Activated CD8-positive, alpha-beta T cell treated with anti-CD3 and anti-CD28 coated beads, Interleukin-2, amount 10 ng/mL, durations not matched to agents 7 days and 5 days (primary cell): Measurements from ENCODE around the gene PCCA. TPM values are rescaled to one million over a fixed set of nuclear protein-coding genes. Genes with fewer than 3 reads are reported as not detected.
"Not testable (repeated sequence)": the region's sequence is repeated elsewhere in the genome, so short reads cannot be mapped to it uniquely, and the experiment has no call there.

Source experiments
- ATAC-seq: fragments of 150-1000 bp; cut with Tn5 transposase; one replicate; pipeline ENCODE4 v1.10.0; 2021; ENCODE audit warnings: moderate library complexity
- CTCF ChIA-PET: fragments of 350-600 bp; sonication (Branson Sonifier 250); formaldehyde crosslinking; loops from one replicate; lab custom pipeline; 2021; ENCODE audit warnings: antibody characterized with exemption; lab: Charles Lee
- POLR2A ChIA-PET: fragments of 350-600 bp; sonication (Branson Sonifier 250); formaldehyde crosslinking; loops from one replicate; lab custom pipeline; 2021; ENCODE audit warnings: antibody characterized with exemption; lab: Charles Lee
- DNase-seq: peaks from one replicate; pipeline ENCODE4 v3.0.0-alpha.2; 2020
- H3K27ac Mint-ChIP-seq: one replicate; pipeline ENCODE4 v1.8.0; 2021; ENCODE audit warnings: mild to moderate bottlenecking, mixed read lengths
- H3K27me3 Mint-ChIP-seq: one replicate; pipeline ENCODE4 v1.8.0; 2021; ENCODE audit warnings: low read depth, mixed read lengths
- H3K36me3 Mint-ChIP-seq: one replicate; pipeline ENCODE4 v1.8.0; 2021; ENCODE audit warnings: low read depth, mixed read lengths
- H3K4me1 Mint-ChIP-seq: one replicate; pipeline ENCODE4 v1.8.0; 2021; ENCODE audit warnings: low read depth, mixed read lengths
- H3K4me3 Mint-ChIP-seq: one replicate; pipeline ENCODE4 v1.8.0; 2021; ENCODE audit warnings: mild to moderate bottlenecking, mixed read lengths
- H3K9me3 Mint-ChIP-seq: one replicate; pipeline ENCODE4 v1.8.0; 2022; ENCODE audit warnings: mixed read lengths; ENCODE audit not compliant: insufficient read depth
- total RNA-seq, 2 experiments: library from RNA; stranded (reverse); gene quantifications; one replicate each; pipeline ENCODE4 v1.2.3, GENCODE V29; 2021

The PCCA gene
- total RNA-seq, 2 experiments from 2014 or later: 11.4 to 12.2 TPM

- no peak overlapping the region for H3K4me3 Mint-ChIP-seq
- no peaks in the 10 kb centered on the region for H3K4me1 Mint-ChIP-seq
- H3K27me3 Mint-ChIP-seq: no peaks in the 10 kb centered on the region
- H3K36me3 Mint-ChIP-seq: peaks cover 8% of the 10 kb centered on the region
- no peak overlapping the region for H3K27ac Mint-ChIP-seq
- peaks cover 11% of the 10 kb centered on the region for H3K9me3 Mint-ChIP-seq
- no peak for ATAC-seq
- POLR2A ChIA-PET: no interaction called here
- CTCF ChIA-PET: no interaction called here
- no peak for DNase-seq
Measured at GRCh38 chr13:100148422-100148821, 59.5 kb downstream of the PCCA start.

- DNase-seq (no peak), ATAC-seq (no peak)
- peaks cover 11% of the 10 kb centered on the region for H3K9me3 Mint-ChIP-seq
- H3K36me3 Mint-ChIP-seq: peaks cover 8% of the 10 kb centered on the region
- ChIA-PET CTCF (no interaction called here), POLR2A (no interaction called here)
- no peaks in the 10 kb centered on the region for H3K4me1 Mint-ChIP-seq
- no peak overlapping the region for H3K27ac Mint-ChIP-seq
- no peak overlapping the region for H3K4me3 Mint-ChIP-seq
- H3K27me3 Mint-ChIP-seq: no peaks in the 10 kb centered on the region
Measured at GRCh38 chr13:100149389-100149788, 60.5 kb downstream of the PCCA start.

GRCh38 chr13:100150711-100151110, 61.8 kb downstream of the PCCA start:
- POLR2A ChIA-PET, H3K4me3 Mint-ChIP-seq: not testable (repeated sequence)

GRCh38 chr13:100154842-100155416, 66.0 kb downstream of the PCCA start:
- CTCF ChIA-PET: no interaction called here
- H3K4me1 Mint-ChIP-seq: peaks cover 7% of the 10 kb centered on the region
- peaks cover 2% of the 10 kb centered on the region for H3K36me3 Mint-ChIP-seq
- H3K9me3 Mint-ChIP-seq: no peaks in the 10 kb centered on the region
- no peak overlapping the region for H3K4me3 Mint-ChIP-seq
- DNase-seq (no peak), ATAC-seq (no peak)
- no peak overlapping the region for H3K27ac Mint-ChIP-seq
- no peaks in the 10 kb centered on the region for H3K27me3 Mint-ChIP-seq
- POLR2A ChIA-PET: interaction anchor here (0.6 kb wide), 1 partner anchor 795 kb away, joined by 3 read pairs; no protein-coding TSS in a partner anchor

More at GRCh38 chr13:100150711-100151110, 61.8 kb downstream of the PCCA start:
- CTCF ChIA-PET, H3K4me1 Mint-ChIP-seq, DNase-seq, H3K27ac Mint-ChIP-seq, H3K9me3 Mint-ChIP-seq, H3K27me3 Mint-ChIP-seq, H3K36me3 Mint-ChIP-seq, ATAC-seq: not testable (repeated sequence)

- ATAC-seq (no peak), DNase-seq (no peak)
- ChIA-PET CTCF (no interaction called here), POLR2A (no interaction called here)
- Mint-ChIP-seq H3K4me1 (peaks cover 7% of the 10 kb centered on the region), H3K9me3 (no peaks in the 10 kb centered on the region), H3K27ac (no peak overlapping the region), H3K36me3 (peaks cover 2% of the 10 kb centered on the region), H3K27me3 (no peaks in the 10 kb centered on the region), H3K4me3 (no peak overlapping the region)
Measured at GRCh38 chr13:100156788-100157187, 67.9 kb downstream of the PCCA start.

GRCh38 chr13:100158569-100158968, 69.7 kb downstream of the PCCA start:
- Mint-ChIP-seq H3K4me1 (peaks cover 7% of the 10 kb centered on the region), H3K36me3 (peaks cover 2% of the 10 kb centered on the region), H3K4me3 (no peak overlapping the region), H3K27me3 (no peaks in the 10 kb centered on the region), H3K9me3 (no peaks in the 10 kb centered on the region), H3K27ac (no peak overlapping the region)
- POLR2A ChIA-PET: no interaction called here
- ATAC-seq (no peak), DNase-seq (no peak)
- CTCF ChIA-PET: interaction anchor here (1.6 kb wide), 1 partner anchor 14 kb away, joined by 3 read pairs; no protein-coding TSS in a partner anchor

GRCh38 chr13:100159584-100159983, 70.7 kb downstream of the PCCA start:
- H3K4me1 Mint-ChIP-seq: peaks cover 7% of the 10 kb centered on the region

GRCh38 chr13:100160450-100160849, 71.6 kb downstream of the PCCA start:
- H3K36me3 Mint-ChIP-seq: peaks cover 2% of the 10 kb centered on the region
- ChIA-PET CTCF (no interaction called here), POLR2A (interaction anchor here (1.0 kb wide), 1 partner anchor 173 kb away, joined by 3 read pairs; no protein-coding TSS in a partner anchor)
- H3K4me1 Mint-ChIP-seq: peaks cover 7% of the 10 kb centered on the region
- DNase-seq (no peak), ATAC-seq (no peak)
- no peaks in the 10 kb centered on the region for H3K9me3 Mint-ChIP-seq
- no peak overlapping the region for H3K4me3 Mint-ChIP-seq
- H3K27me3 Mint-ChIP-seq: no peaks in the 10 kb centered on the region
- H3K27ac Mint-ChIP-seq: no peak overlapping the region

More at GRCh38 chr13:100159584-100159983, 70.7 kb downstream of the PCCA start:
- Mint-ChIP-seq H3K27me3 (no peaks in the 10 kb centered on the region), H3K36me3 (peaks cover 2% of the 10 kb centered on the region), H3K9me3 (no peaks in the 10 kb centered on the region), H3K27ac (no peak overlapping the region), H3K4me3 (no peak overlapping the region)
- CTCF ChIA-PET: interaction anchor here (1.6 kb wide), 1 partner anchor 13 kb away, joined by 3 read pairs; no protein-coding TSS in a partner anchor
- POLR2A ChIA-PET: no interaction called here
- ATAC-seq: no peak
- DNase-seq: no peak

- no peak overlapping the region for H3K4me3 Mint-ChIP-seq
- H3K4me1 Mint-ChIP-seq: no peaks in the 10 kb centered on the region
- CTCF ChIA-PET: no interaction called here
- no peaks in the 10 kb centered on the region for H3K27me3 Mint-ChIP-seq
- no peak for DNase-seq
- H3K9me3 Mint-ChIP-seq: no peaks in the 10 kb centered on the region
- no peak for ATAC-seq
- POLR2A ChIA-PET: no interaction called here
- no peak overlapping the region for H3K27ac Mint-ChIP-seq
- H3K36me3 Mint-ChIP-seq: no peaks in the 10 kb centered on the region
Measured at GRCh38 chr13:100163375-100163774, 74.5 kb downstream of the PCCA start.

GRCh38 chr13:100173203-100173602, 84.3 kb downstream of the PCCA start:
- Mint-ChIP-seq H3K36me3 (peaks cover 3% of the 10 kb centered on the region), H3K4me3 (no peak overlapping the region), H3K9me3 (no peaks in the 10 kb centered on the region), H3K27me3 (no peaks in the 10 kb centered on the region), H3K4me1 (no peaks in the 10 kb centered on the region), H3K27ac (no peak overlapping the region)
- POLR2A ChIA-PET: no interaction called here
- no peak for ATAC-seq
- CTCF ChIA-PET: no interaction called here
- DNase-seq: no peak

GRCh38 chr13:100174455-100174854, 85.6 kb downstream of the PCCA start:
- DNase-seq, H3K27ac Mint-ChIP-seq, ATAC-seq, H3K4me3 Mint-ChIP-seq, CTCF ChIA-PET, H3K4me1 Mint-ChIP-seq, H3K36me3 Mint-ChIP-seq, POLR2A ChIA-PET, H3K27me3 Mint-ChIP-seq, H3K9me3 Mint-ChIP-seq: not testable (repeated sequence)

GRCh38 chr13:100175078-100175802, 86.3 kb downstream of the PCCA start:
- no peaks in the 10 kb centered on the region for H3K4me1 Mint-ChIP-seq

More at GRCh38 chr13:100175078-100175802, 86.3 kb downstream of the PCCA start:
- no peak for DNase-seq
- H3K36me3 Mint-ChIP-seq: peaks cover 3% of the 10 kb centered on the region
- no peak overlapping the region for H3K4me3 Mint-ChIP-seq
- H3K27me3 Mint-ChIP-seq: no peaks in the 10 kb centered on the region
- H3K27ac Mint-ChIP-seq: no peak overlapping the region
- H3K9me3 Mint-ChIP-seq: no peaks in the 10 kb centered on the region
- CTCF ChIA-PET: no interaction called here
- ATAC-seq: no peak
- POLR2A ChIA-PET: no interaction called here
